ENCODE data around the gene EVL. TPM values are rescaled to one million over a fixed set of nuclear protein-coding genes. Genes with fewer than 3 reads are reported as not detected.

Gene EVL
- total and polyA plus RNA-seq, 2 donors (not counting 3 experiments of a cell fraction or from before 2014, with no cell fraction given), result 34.6 to 62.5 TPM

DNA sequence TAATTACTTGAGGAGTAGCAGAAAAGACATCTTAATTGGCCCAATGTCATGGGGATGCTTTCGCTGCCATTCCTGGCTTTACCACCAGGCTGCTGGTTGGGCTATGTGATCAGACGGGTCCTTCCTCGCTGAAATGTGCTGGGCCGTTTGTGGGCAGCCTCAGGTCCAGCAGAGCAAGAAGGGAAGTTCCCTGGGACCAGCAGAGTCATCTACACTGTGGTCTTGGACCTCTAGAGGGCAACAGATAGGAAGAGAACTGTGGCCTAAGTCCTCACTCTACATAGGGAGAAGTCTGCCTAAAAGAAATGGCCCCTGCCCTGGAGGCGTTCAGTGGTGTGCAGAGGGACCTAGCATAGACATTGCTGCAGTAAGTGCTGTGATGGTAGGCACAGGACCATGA, 10.9 kb downstream of the EVL start:
- no peaks in the 10 kb centered on the region for H3K79me2 ChIP-seq (ENCODE audit: control insufficient read depth, insufficient read depth, low read length)
- no peaks in the 10 kb centered on the region for H3K4me1 ChIP-seq (ENCODE audit: control insufficient read depth, extremely low read depth, insufficient read depth, low read length)
- TF ChIP-seq, protein P1, sequence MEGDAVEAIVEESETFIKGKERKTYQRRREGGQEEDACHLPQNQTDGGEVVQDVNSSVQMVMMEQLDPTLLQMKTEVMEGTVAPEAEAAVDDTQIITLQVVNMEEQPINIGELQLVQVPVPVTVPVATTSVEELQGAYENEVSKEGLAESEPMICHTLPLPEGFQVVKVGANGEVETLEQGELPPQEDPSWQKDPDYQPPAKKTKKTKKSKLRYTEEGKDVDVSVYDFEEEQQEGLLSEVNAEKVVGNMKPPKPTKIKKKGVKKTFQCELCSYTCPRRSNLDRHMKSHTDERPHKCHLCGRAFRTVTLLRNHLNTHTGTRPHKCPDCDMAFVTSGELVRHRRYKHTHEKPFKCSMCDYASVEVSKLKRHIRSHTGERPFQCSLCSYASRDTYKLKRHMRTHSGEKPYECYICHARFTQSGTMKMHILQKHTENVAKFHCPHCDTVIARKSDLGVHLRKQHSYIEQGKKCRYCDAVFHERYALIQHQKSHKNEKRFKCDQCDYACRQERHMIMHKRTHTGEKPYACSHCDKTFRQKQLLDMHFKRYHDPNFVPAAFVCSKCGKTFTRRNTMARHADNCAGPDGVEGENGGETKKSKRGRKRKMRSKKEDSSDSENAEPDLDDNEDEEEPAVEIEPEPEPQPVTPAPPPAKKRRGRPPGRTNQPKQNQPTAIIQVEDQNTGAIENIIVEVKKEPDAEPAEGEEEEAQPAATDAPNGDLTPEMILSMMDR (IDR thresholded peaks at IDR 0.05; ENCODE audit: extremely low read depth in 1 of 2, insufficient read depth in 1 of 2, low read depth in 1 of 2, low read length in 2 of 2), result no peak
- TF ChIP-seq EZH2 (IDR thresholded peaks at IDR 0.05; ENCODE audit: borderline replicate concordance, low read depth, low read length, severe bottlenecking) (no peak), POLR2AphosphoS5 (IDR thresholded peaks at IDR 0.05; ENCODE audit: insufficient read depth, low read depth, low read length) (no peak), FOS (IDR thresholded peaks at IDR 0.05; ENCODE audit: borderline replicate concordance, insufficient read depth, low read length) (no peak), POLR2A (IDR thresholded peaks at IDR 0.05; ENCODE audit: low read depth, low read length) (no peak)
- POLR2A ChIA-PET, result no interaction called here
- CTCF ChIA-PET, result interaction anchor here (0.9 kb wide), 1 partner anchor 32 kb away, joined by 3 read pairs; no protein-coding TSS in a partner anchor
- H2AFZ ChIP-seq (ENCODE audit: low read depth, low read length), result no peak overlapping the region
- no peak overlapping the region for H3K4me2 ChIP-seq (ENCODE audit: insufficient read depth, low read length)
- H3K9me3 ChIP-seq (replicated peaks; ENCODE audit: control insufficient read depth, insufficient read depth, low read length), result no peaks in the 10 kb centered on the region
- intact Hi-C loops (cut with micrococcal nuclease), result loop anchor here (1.0 kb wide), 1 partner anchor 117 kb away; no protein-coding TSS in a partner anchor
- FAIRE-seq (no peak), DNase-seq (ENCODE audit: low read depth, low spot score) (no peak)
- H3K4me3 ChIP-seq (replicated peaks in 1 of 3; ENCODE audit: insufficient read depth in 1 of 3, low read depth in 1 of 3, low read length in 3 of 3), result no peak overlapping the region
- no peaks in the 10 kb centered on the region for H4K20me1 ChIP-seq (replicated peaks; ENCODE audit: control insufficient read depth, extremely low read depth, insufficient read depth, low read length)
- no peaks in the 10 kb centered on the region for H3K9me1 ChIP-seq (replicated peaks; ENCODE audit: control insufficient read depth, extremely low read depth, insufficient read depth, low read length)
- no peak overlapping the region for H3K9ac ChIP-seq (replicated peaks; ENCODE audit: extremely low read depth, insufficient read depth, low read length)
- no peaks in the 10 kb centered on the region for H3K27me3 ChIP-seq (ENCODE audit: control insufficient read depth in 2 of 2, insufficient read depth in 2 of 2, low read length in 2 of 2)
- no TSS peak for BruUV-seq (replicated peaks)
- dilution Hi-C loops (cut with MboI; ENCODE audit: extremely low pct_ligation_motif_present, low sequenced_read_pairs), result no loop called here
- no peaks in the 10 kb centered on the region for H3K36me3 ChIP-seq (ENCODE audit: control insufficient read depth in 2 of 2, extremely low read depth in 1 of 2, insufficient read depth in 2 of 2, low read length in 2 of 2)
- H3K27ac ChIP-seq (ENCODE audit: insufficient read depth, low read depth, low read length), result no peak overlapping the region

- ChIA-PET POLR2A (no interaction called here), CTCF (no interaction called here)
- no peaks in the 10 kb centered on the region for H3K9me3 ChIP-seq (replicated peaks; ENCODE audit: control insufficient read depth, insufficient read depth, low read length)
- H3K4me3 ChIP-seq (replicated peaks in 1 of 3; ENCODE audit: insufficient read depth in 1 of 3, low read depth in 1 of 3, low read length in 3 of 3), result no peak overlapping the region
- no peaks in the 10 kb centered on the region for H3K9me1 ChIP-seq (replicated peaks; ENCODE audit: control insufficient read depth, extremely low read depth, insufficient read depth, low read length)
- no peaks in the 10 kb centered on the region for H3K36me3 ChIP-seq (ENCODE audit: control insufficient read depth in 2 of 2, extremely low read depth in 1 of 2, insufficient read depth in 2 of 2, low read length in 2 of 2)
- DNase-seq (ENCODE audit: low read depth, low spot score) (no peak), FAIRE-seq (no peak)
- no peak overlapping the region for H3K4me2 ChIP-seq (ENCODE audit: insufficient read depth, low read length)
- H3K4me1 ChIP-seq (ENCODE audit: control insufficient read depth, extremely low read depth, insufficient read depth, low read length), result no peaks in the 10 kb centered on the region
- H3K27ac ChIP-seq (ENCODE audit: insufficient read depth, low read depth, low read length), result no peak overlapping the region
- BruUV-seq (replicated peaks), result no TSS peak
- no peaks in the 10 kb centered on the region for H3K79me2 ChIP-seq (ENCODE audit: control insufficient read depth, insufficient read depth, low read length)
- no peak overlapping the region for H3K9ac ChIP-seq (replicated peaks; ENCODE audit: extremely low read depth, insufficient read depth, low read length)
- H2AFZ ChIP-seq (ENCODE audit: low read depth, low read length), result no peak overlapping the region
- H4K20me1 ChIP-seq (replicated peaks; ENCODE audit: control insufficient read depth, extremely low read depth, insufficient read depth, low read length), result no peaks in the 10 kb centered on the region
- H3K27me3 ChIP-seq (ENCODE audit: control insufficient read depth in 2 of 2, insufficient read depth in 2 of 2, low read length in 2 of 2), result no peaks in the 10 kb centered on the region
- dilution Hi-C loops (cut with MboI; ENCODE audit: extremely low pct_ligation_motif_present, low sequenced_read_pairs), result no loop called here
- intact Hi-C loops (cut with micrococcal nuclease), result loop anchor here (1.0 kb wide), 1 partner anchor 117 kb away; no protein-coding TSS in a partner anchor
- TF ChIP-seq MYC (IDR thresholded peaks at IDR 0.05; ENCODE audit: low read depth, low read length) (no peak), POLR2AphosphoS5 (IDR thresholded peaks at IDR 0.05; ENCODE audit: insufficient read depth, low read depth, low read length) (no peak), GATA2 (IDR thresholded peaks at IDR 0.05; ENCODE audit: insufficient read depth, insufficient read length, low read depth, low read length) (no peak), JUN (IDR thresholded peaks at IDR 0.05; ENCODE audit: borderline replicate concordance, insufficient read depth, insufficient read length, low read depth) (no peak), FOS (IDR thresholded peaks at IDR 0.05; ENCODE audit: borderline replicate concordance, insufficient read depth, low read length) (no peak), POLR2A (IDR thresholded peaks at IDR 0.05; ENCODE audit: low read depth, low read length) (no peak), EZH2 (IDR thresholded peaks at IDR 0.05; ENCODE audit: borderline replicate concordance, low read depth, low read length, severe bottlenecking) (no peak)
- TF ChIP-seq, protein P2, sequence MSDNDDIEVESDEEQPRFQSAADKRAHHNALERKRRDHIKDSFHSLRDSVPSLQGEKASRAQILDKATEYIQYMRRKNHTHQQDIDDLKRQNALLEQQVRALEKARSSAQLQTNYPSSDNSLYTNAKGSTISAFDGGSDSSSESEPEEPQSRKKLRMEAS (IDR thresholded peaks at IDR 0.05; ENCODE audit: insufficient read depth, insufficient read length), result no peak
- TF ChIP-seq, protein P1 (IDR thresholded peaks at IDR 0.05; ENCODE audit: extremely low read depth in 1 of 2, insufficient read depth in 1 of 2, low read depth in 1 of 2, low read length in 2 of 2), result no peak
Measured at GRCh38 chr14:100076606-100077005, 11.4 kb downstream of the EVL start.

Measured in endothelial cell of umbilical vein (primary cell).